Transverse colon (tissue), 4 donors: ENCODE measurements around the gene PTGES3L. TPM values are rescaled to one million over a fixed set of nuclear protein-coding genes. Genes with fewer than 3 reads are reported as not detected.
A peak's percentile ranks its signal among the peaks of the same experiment; 100 is the strongest.

Experiments used
- DNase-seq: peaks from one replicate; pipeline ENCODE4 v3.0.0-alpha.2; 2019
- H3K27ac ChIP-seq, 4 donors: fragments of 200-600 bp; sonication (generic); 2 replicates each; pipeline ENCODE4 v1.5.1; 2016 to 2018; ENCODE audit warnings: inconsistent platforms in 4 of 4
- H3K27me3 ChIP-seq: fragments of 200-600 bp; sonication (generic); 2 replicates; pipeline ENCODE4 v1.5.1; 2017; ENCODE audit warnings: inconsistent platforms
- H3K36me3 ChIP-seq, 4 donors: fragments of 200-600 bp; sonication (generic); 2 replicates each; pipeline ENCODE4 v1.5.1; 2017 to 2019; ENCODE audit warnings: inconsistent platforms in 4 of 4
- H3K4me1 ChIP-seq, 4 donors: fragments of 200-600 bp; sonication (generic); 2 replicates each; pipeline ENCODE4 v1.5.1; 2017 to 2020; ENCODE audit warnings: inconsistent platforms in 4 of 4
- H3K4me3 ChIP-seq, 4 donors: fragments of 200-600 bp; sonication (generic); 1 replicate in 1 of 4; 2 replicates in 3 of 4; pipeline versions ENCODE4 v1.5.1 to v1.6.1; 2017 to 2019; ENCODE audit warnings: inconsistent platforms in 4 of 4
- H3K9me3 ChIP-seq, 2 donors: fragments of 200-600 bp; sonication (generic); 2 replicates each; pipeline ENCODE4 v1.5.1; 2017 to 2019; ENCODE audit warnings: inconsistent platforms in 2 of 2
- EP300 ChIP-seq: sonication (generic); formaldehyde crosslinking; IDR thresholded peaks from one replicate; pipeline ENCODE4 v1.6.1; 2017; ENCODE audit warnings: antibody characterized with exemption, low read depth
- POLR2A ChIP-seq: fragments of 450-650 bp; IDR thresholded peaks from one replicate; pipeline ENCODE4 v1.6.1; 2016; ENCODE audit warnings: antibody characterized with exemption, mild to moderate bottlenecking, moderate library complexity
- POLR2AphosphoS5 ChIP-seq, 3 donors: sonication (generic); formaldehyde crosslinking; IDR thresholded peaks; one replicate each; pipeline ENCODE4 v1.6.1; 2016; ENCODE audit warnings: antibody characterized with exemption in 3 of 3
- WGBS, 2 donors: methylation state at CpG; one replicate each; pipeline ENCODE4 v1.1.5; 2018; ENCODE audit warnings: low coverage in 1 of 2; 5-methylcytosine and 5-hydroxymethylcytosine counted together
- in situ Hi-C, 4 donors: fragments of 200-750 bp; cut with MboI; loops; one replicate each; pipeline versions ENCODE4 v1.15.0 to v1.15.1; 2017; ENCODE audit warnings: low sequenced_read_pairs in 3 of 4, low pct_ligation_motif_present in 1 of 4, low pct_unique_long_range_greater_than_20kb in 1 of 4
- intact Hi-C: fragments of 100-400 bp; cut with DNase I; formaldehyde crosslinking; loops from one replicate; pipeline ENCODE4 v1.15.1; 2023; ENCODE audit warnings: low total_unique reads
- total RNA-seq, 4 donors: library from RNA; depleted of rRNA; stranded (reverse); fragments of >200 nt; gene quantifications; one replicate each; pipeline ENCODE4 v1.1.0, GENCODE V29; 2016
- TF ChIP-seq, protein P1 (sequence below), 5 experiments: fragments of 200-600 bp in 3 of 5; fragments of 450-650 bp in 2 of 5; sonication (generic) in 3 of 5; IDR thresholded peaks; 1 replicate in 2 of 5; 2 replicates in 3 of 5; pipeline ENCODE4 v1.5.1; 2016 to 2017; ENCODE audit warnings: antibody characterized with exemption in 5 of 5, inconsistent platforms in 3 of 5, mild to moderate bottlenecking in 2 of 5, moderate library complexity in 1 of 5

The PTGES3L gene
- total RNA-seq, 4 donors from 2014 or later, result 3.4 to 8.3 (median 5.1) TPM; not detected in 1

DNA sequence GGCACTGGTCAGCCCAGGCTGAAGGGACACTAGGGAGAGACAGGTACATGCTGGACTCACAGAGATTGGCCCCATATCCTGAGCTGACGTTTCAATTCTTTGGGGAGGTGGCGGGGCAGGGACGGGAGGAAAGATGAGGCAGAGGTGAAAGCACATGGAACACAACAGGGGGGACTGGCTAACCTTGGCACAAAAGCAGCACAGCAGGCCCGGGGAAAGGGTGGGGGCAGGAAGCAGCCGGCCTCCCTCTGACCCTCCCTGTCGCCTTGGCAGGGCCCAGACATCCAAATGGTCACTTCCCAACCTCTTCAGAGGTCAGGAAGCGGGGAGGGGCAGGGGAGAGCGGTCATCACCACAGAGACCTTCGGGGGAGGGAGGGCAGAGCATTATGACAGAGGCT lies 35.7 kb upstream of the PTGES3L start:
- in situ Hi-C loops (loop anchor here in 1 of 4 donors (25.0 kb wide), 1 partner anchor 322 kb away; no protein-coding TSS in a partner anchor), intact Hi-C loops (loop anchor here (10.0 kb wide), 1 partner anchor 299 kb away; no protein-coding TSS in a partner anchor)
- Histone ChIP-seq H3K27me3 (no peaks in the 10 kb centered on the region), H3K4me3 (no peak overlapping the region), H3K9me3 (no peaks in the 10 kb centered on the region), H3K4me1 (peaks cover 0 to 47% (median 29%) of the 10 kb centered on the region in 4 donors), H3K27ac (peak overlapping the region; percentile 13 to 60 (median 34)), H3K36me3 (no peaks in the 10 kb centered on the region)
- no peak for DNase-seq
- 76 to 77% methylated on average over 3 to 9 of the region's 9 CpGs for WGBS, 2 donors
- TF ChIP-seq POLR2A (no peak), EP300 (no peak), POLR2AphosphoS5 (IDR thresholded peaks at IDR 0.05) (peak in 2 of 3 donors; percentile 18 to 28)
- TF ChIP-seq, protein P1, sequence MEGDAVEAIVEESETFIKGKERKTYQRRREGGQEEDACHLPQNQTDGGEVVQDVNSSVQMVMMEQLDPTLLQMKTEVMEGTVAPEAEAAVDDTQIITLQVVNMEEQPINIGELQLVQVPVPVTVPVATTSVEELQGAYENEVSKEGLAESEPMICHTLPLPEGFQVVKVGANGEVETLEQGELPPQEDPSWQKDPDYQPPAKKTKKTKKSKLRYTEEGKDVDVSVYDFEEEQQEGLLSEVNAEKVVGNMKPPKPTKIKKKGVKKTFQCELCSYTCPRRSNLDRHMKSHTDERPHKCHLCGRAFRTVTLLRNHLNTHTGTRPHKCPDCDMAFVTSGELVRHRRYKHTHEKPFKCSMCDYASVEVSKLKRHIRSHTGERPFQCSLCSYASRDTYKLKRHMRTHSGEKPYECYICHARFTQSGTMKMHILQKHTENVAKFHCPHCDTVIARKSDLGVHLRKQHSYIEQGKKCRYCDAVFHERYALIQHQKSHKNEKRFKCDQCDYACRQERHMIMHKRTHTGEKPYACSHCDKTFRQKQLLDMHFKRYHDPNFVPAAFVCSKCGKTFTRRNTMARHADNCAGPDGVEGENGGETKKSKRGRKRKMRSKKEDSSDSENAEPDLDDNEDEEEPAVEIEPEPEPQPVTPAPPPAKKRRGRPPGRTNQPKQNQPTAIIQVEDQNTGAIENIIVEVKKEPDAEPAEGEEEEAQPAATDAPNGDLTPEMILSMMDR (IDR thresholded peaks at IDR 0.05), result no peak

DNA sequence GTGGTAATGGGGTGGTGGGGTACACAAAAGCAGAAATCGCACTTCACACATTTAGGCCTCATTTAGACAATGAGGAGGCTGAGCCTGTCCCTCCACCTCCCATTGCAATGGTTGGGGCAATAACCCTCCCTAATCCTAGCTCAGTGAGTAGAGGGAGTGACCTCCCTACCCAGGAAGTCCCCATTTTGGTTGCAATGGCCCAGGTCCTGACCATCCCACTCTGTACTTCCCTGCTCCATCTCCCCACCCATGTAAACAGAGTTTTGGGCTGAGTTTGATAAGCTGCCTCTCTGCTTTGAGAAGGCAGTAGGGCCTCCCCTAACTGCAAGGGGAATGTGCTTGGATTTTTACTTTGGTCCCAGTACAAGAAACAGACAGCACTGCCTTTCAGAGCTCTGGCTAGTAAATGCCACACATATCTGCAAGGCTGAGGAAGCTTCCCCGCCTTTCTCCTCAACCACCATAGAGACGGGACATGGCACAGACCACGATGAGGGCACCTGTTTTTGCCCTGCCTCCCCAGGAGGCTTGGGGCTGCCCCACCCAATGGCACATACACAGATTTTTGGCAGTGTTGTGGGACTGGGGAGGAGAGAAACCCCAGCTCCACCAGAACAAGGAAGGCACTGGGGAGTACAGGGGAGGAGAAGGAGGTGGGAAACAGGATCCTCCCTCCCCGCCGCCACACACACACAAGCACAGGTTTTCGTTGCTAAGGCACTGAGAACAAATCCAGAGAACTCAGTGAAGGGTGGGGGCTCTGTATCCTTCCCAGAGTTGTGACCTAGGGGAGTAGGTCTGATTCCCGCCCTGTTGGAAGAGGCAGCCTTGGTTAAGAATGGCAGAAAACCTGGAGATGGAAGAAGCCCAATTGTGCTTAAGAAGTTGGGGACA lies 35.0 kb upstream of the PTGES3L start:
- Histone ChIP-seq H3K27ac (peak overlapping the region; percentile 13 to 60 (median 34)), H3K9me3 (no peaks in the 10 kb centered on the region), H3K4me1 (peaks cover 6 to 48% (median 29%) of the 10 kb centered on the region in 4 donors), H3K36me3 (no peaks in the 10 kb centered on the region), H3K27me3 (no peaks in the 10 kb centered on the region), H3K4me3 (no peak overlapping the region)
- 73 to 85% methylated on average over 2 to 8 of the region's 8 CpGs for WGBS, 2 donors
- no peak for DNase-seq
- intact Hi-C loops (loop anchor here (10.0 kb wide), 1 partner anchor 300 kb away; no protein-coding TSS in a partner anchor), in situ Hi-C loops (loop anchor here in 1 of 4 donors (25.0 kb wide), 1 partner anchor 322 kb away; no protein-coding TSS in a partner anchor)
- TF ChIP-seq POLR2A, result no peak
- no peak for TF ChIP-seq POLR2AphosphoS5 (IDR thresholded peaks at IDR 0.05)
- TF ChIP-seq EP300, result no peak
- TF ChIP-seq, protein P1 (IDR thresholded peaks at IDR 0.05), result no peak

DNA sequence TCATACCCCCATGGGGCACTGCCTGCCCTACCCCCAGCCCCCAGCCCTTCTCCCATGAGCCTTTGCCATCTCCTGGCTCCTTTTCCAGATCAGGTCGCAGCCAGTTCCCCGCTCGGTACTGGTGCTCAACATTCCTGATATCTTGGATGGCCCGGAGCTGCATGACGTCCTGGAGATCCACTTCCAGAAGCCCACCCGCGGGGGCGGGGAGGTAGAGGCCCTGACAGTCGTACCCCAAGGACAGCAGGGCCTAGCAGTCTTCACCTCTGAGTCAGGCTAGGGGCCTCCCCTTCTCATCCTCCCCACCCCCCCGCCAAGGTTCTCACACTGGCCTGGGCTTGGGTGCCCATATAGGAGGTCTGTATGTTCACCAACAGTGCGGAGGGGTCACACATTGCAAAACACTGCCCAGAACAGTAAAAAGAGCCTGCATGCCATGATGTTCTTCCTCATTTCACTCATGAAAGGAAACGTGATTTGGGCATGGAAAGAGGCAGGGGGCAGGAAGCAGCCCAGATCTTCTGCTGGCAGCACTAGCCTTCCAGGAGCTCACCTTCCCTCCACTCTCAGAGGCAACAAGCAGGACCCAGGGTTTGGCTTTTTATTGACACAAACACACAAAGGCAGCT lies 34.3 kb upstream of the PTGES3L start:
- in situ Hi-C loops (loop anchor here in 1 of 4 donors (25.0 kb wide), 1 partner anchor 323 kb away; no protein-coding TSS in a partner anchor), intact Hi-C loops (loop anchor here (10.0 kb wide), 1 partner anchor 301 kb away; no protein-coding TSS in a partner anchor)
- DNase-seq, result no peak
- Histone ChIP-seq H3K27ac (peak overlapping the region in 3 of 4 donors; percentile 15 to 60 (median 52)), H3K36me3 (no peaks in the 10 kb centered on the region), H3K9me3 (no peaks in the 10 kb centered on the region), H3K4me1 (peaks cover 6 to 46% (median 24%) of the 10 kb centered on the region in 4 donors), H3K4me3 (no peak overlapping the region), H3K27me3 (no peaks in the 10 kb centered on the region)
- TF ChIP-seq POLR2A, result no peak
- TF ChIP-seq POLR2AphosphoS5 (IDR thresholded peaks at IDR 0.05), result no peak
- no peak for TF ChIP-seq EP300
- TF ChIP-seq, protein P1 (IDR thresholded peaks at IDR 0.05), result no peak
- WGBS, 2 donors, result 67 to 81% methylated on average over 1 to 11 of the region's 12 CpGs

DNA sequence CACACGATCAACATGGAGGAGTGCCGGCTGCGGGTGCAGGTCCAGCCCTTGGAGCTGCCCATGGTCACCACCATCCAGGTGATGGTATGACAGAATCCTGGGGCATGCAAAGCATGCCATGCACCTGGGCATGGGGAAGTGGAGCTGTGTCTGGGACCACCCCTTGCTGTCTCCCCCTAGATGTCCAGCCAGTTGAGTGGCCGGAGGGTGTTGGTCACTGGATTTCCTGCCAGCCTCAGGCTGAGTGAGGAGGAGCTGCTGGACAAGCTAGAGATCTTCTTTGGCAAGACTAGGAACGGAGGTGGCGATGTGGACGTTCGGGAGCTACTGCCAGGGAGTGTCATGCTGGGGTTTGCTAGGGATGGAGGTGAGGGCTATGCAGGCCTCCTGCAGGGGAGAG lies 33.4 kb upstream of the PTGES3L start:
- Histone ChIP-seq H3K4me1 (peaks cover 6 to 45% (median 22%) of the 10 kb centered on the region in 4 donors), H3K27me3 (no peaks in the 10 kb centered on the region), H3K27ac (peak overlapping the region in 1 of 4 donors; percentile 60), H3K4me3 (no peak overlapping the region), H3K9me3 (no peaks in the 10 kb centered on the region), H3K36me3 (no peaks in the 10 kb centered on the region)
- in situ Hi-C loops, result loop anchor here in 1 of 4 donors (25.0 kb wide), 1 partner anchor 324 kb away; no protein-coding TSS in a partner anchor
- TF ChIP-seq EP300, result no peak
- TF ChIP-seq, protein P1 (IDR thresholded peaks at IDR 0.05), result no peak
- no peak for TF ChIP-seq POLR2AphosphoS5 (IDR thresholded peaks at IDR 0.05)
- no peak for TF ChIP-seq POLR2A
- intact Hi-C loops, result loop anchor here (10.0 kb wide), 1 partner anchor 302 kb away; no protein-coding TSS in a partner anchor
- DNase-seq, result no peak
- WGBS, 2 donors, result 76% methylated on average over 5 of the region's 8 CpGs; no CpG with 5 or more reads in 1 of the 2 donors
